ENCODE results near the gene THAP12. TPM values are rescaled to one million over a fixed set of nuclear protein-coding genes. Genes with fewer than 3 reads are reported as not detected.

Gene THAP12
- total RNA-seq, 1 experiment from 2014 or later: 42.5 TPM

GRCh38 chr11:76410851-76411357 lies 30.0 kb upstream of the THAP12 start:
- H3K4me2 ChIP-seq (ENCODE audit: insufficient read depth, insufficient read length, low read length): no peak overlapping the region
- no peak overlapping the region for H3T11ph ChIP-seq (ENCODE audit: low read length)
- no peak overlapping the region for H4K8ac ChIP-seq (replicated peaks; ENCODE audit: insufficient read length, low read depth, low read length)
- Mint-ChIP-seq H3K4me1 (peaks cover 5% of the 10 kb centered on the region in 2 experiments), H3K9me3 (no peaks in the 10 kb centered on the region), H3K36me3 (ENCODE audit: insufficient read depth in 1 of 3, low read depth in 3 of 3) (no peaks in the 10 kb centered on the region), H3K27me3 (ENCODE audit: low read depth) (0 out of 2 replicates have a peak, but pooled peaks cover 1% of the 10 kb centered on the region), H3K4me3 (no peak overlapping the region), H3K27ac (no peak overlapping the region; a peak in 1 of 7 replicates)
- no peak overlapping the region for H3K4ac ChIP-seq (ENCODE audit: low read depth, low read length)
- no peak overlapping the region for H4K91ac ChIP-seq (ENCODE audit: insufficient read length, low read depth, low read length)
- no peak overlapping the region for H2AFZ ChIP-seq (ENCODE audit: low read length)
- H2AK5ac ChIP-seq (ENCODE audit: insufficient read length, low read length): no peak overlapping the region
- no peak overlapping the region for H3K23ac ChIP-seq (ENCODE audit: insufficient read length, low read depth, low read length)
- no peak for DNase-seq
- H2BK5ac ChIP-seq (ENCODE audit: insufficient read length, low read length): no peak overlapping the region
- no peak overlapping the region for H2BK12ac ChIP-seq (ENCODE audit: insufficient read length, low read depth, low read length)
- H3K4me1 ChIP-seq (ENCODE audit: insufficient read depth, low read length): no peaks in the 10 kb centered on the region
- no peak for TF ChIP-seq CTCF (conservative IDR thresholded peaks at IDR 0.05)
- no CpG with 5 or more reads among the region's 10 CpGs for WGBS (ENCODE audit: extremely low coverage, insufficient read length, low lambda C conversion rate)
- H3K23me2 ChIP-seq (ENCODE audit: insufficient read length, low read depth, low read length, poor library complexity, severe bottlenecking): no peaks in the 10 kb centered on the region
- no peak overlapping the region for H4K5ac ChIP-seq (ENCODE audit: insufficient read length, low read depth, low read length)
- H2BK20ac ChIP-seq (ENCODE audit: low read depth, low read length, poor library complexity, severe bottlenecking): no peak overlapping the region
- no peak overlapping the region for H3K56ac ChIP-seq (ENCODE audit: insufficient read length, low read depth, low read length)
- H2BK120ac ChIP-seq (ENCODE audit: low read depth, low read length, poor library complexity, severe bottlenecking): no peak overlapping the region
- H3K79me1 ChIP-seq (ENCODE audit: insufficient read depth, low read depth, low read length, poor library complexity, severe bottlenecking): no peaks in the 10 kb centered on the region
- H3K14ac ChIP-seq (ENCODE audit: insufficient read depth, low read length): no peak overlapping the region
- H3K79me2 ChIP-seq (ENCODE audit: insufficient read depth, low read length): no peaks in the 10 kb centered on the region
- H3K18ac ChIP-seq (ENCODE audit: insufficient read length, low read depth, low read length): no peak overlapping the region
- H3K27ac ChIP-seq (ENCODE audit: insufficient read length, low read depth, low read length): no peak overlapping the region
- no peaks in the 10 kb centered on the region for H3K9me3 ChIP-seq (ENCODE audit: control insufficient read depth, low read depth, low read length)
- H4K20me1 ChIP-seq (ENCODE audit: control insufficient read depth, insufficient read depth, insufficient read length): no peaks in the 10 kb centered on the region
- H3K27me3 ChIP-seq (ENCODE audit: insufficient read depth, low read length): no peaks in the 10 kb centered on the region
- no peak overlapping the region for H3K9ac ChIP-seq (ENCODE audit: extremely low read depth, insufficient read length, low read length)
- no peak overlapping the region for H2BK15ac ChIP-seq (ENCODE audit: low read depth, low read length)
